HepG2 (cell line): ENCODE measurements around the gene SRPRA. TPM values are rescaled to one million over a fixed set of nuclear protein-coding genes. Genes with fewer than 3 reads are reported as not detected.

Experiments
- ARID4A ChIP-seq: sonication (generic); formaldehyde crosslinking; IDR thresholded peaks from 2 replicates; pipeline ENCODE4 v1.5.0; 2020; ENCODE audit warnings: mild to moderate bottlenecking, missing genetic modification reagents, borderline replicate concordance
- HDAC1 ChIP-seq: sonication (generic); formaldehyde crosslinking; IDR thresholded peaks from 2 replicates; pipeline ENCODE4 v1.5.1; 2020; ENCODE audit warnings: mild to moderate bottlenecking, missing genetic modification reagents
- HNF1A ChIP-seq, 2 experiments: sonication (generic) in 1 of 2; formaldehyde crosslinking in 1 of 2; IDR thresholded peaks; 2 replicates each; pipeline versions ENCODE4 v1.4.0 to v1.6.1; 2016 to 2020; ENCODE audit warnings: borderline replicate concordance in 1 of 2, low read depth in 1 of 2, mild to moderate bottlenecking in 1 of 2, missing genetic modification reagents in 1 of 2
- JUND ChIP-seq: sonication (generic); formaldehyde crosslinking; IDR thresholded peaks from 2 replicates; pipeline ENCODE4 v1.8.0; 2022; ENCODE audit warnings: mild to moderate bottlenecking, missing genetic modification reagents
- KAT2B ChIP-seq: fragments of 150-350 bp; IDR thresholded peaks from 2 replicates; pipeline ENCODE4 v1.6.1; 2014; ENCODE audit warnings: low read depth, low read length, borderline replicate concordance
- LBX2 ChIP-seq: sonication (generic); formaldehyde crosslinking; IDR thresholded peaks from 2 replicates; pipeline ENCODE4 v1.5.0; 2020; ENCODE audit warnings: missing genetic modification reagents, mild to moderate bottlenecking, borderline replicate concordance
- MBNL3 ChIP-seq: fragments of 250-450 bp; sonication (Bioruptor Pico); conservative IDR thresholded peaks from 2 replicates; pipeline ENCODE4 v1.8.0; 2022; ENCODE audit warnings: mild to moderate bottlenecking, inconsistent platforms
- MLXIP ChIP-seq: sonication (generic); formaldehyde crosslinking; IDR thresholded peaks from 2 replicates; pipeline ENCODE4 v1.9.0; 2021; ENCODE audit warnings: missing genetic modification reagents, borderline replicate concordance
- NFE2 ChIP-seq: sonication (generic); formaldehyde crosslinking; IDR thresholded peaks from 2 replicates; pipeline ENCODE4 v1.4.0; 2020; ENCODE audit warnings: missing genetic modification reagents
- NR0B2 ChIP-seq: sonication (generic); formaldehyde crosslinking; IDR thresholded peaks from 2 replicates; pipeline ENCODE4 v1.4.0; 2020; ENCODE audit warnings: mild to moderate bottlenecking, missing genetic modification reagents
- SALL1 ChIP-seq: sonication (generic); formaldehyde crosslinking; IDR thresholded peaks from 2 replicates; pipeline ENCODE4 v1.8.0; 2022; ENCODE audit warnings: mild to moderate bottlenecking, missing genetic modification reagents
- TSC22D2 ChIP-seq: sonication (generic); formaldehyde crosslinking; IDR thresholded peaks from 2 replicates; pipeline ENCODE4 v1.5.1; 2020; ENCODE audit warnings: missing genetic modification reagents, mild to moderate bottlenecking, borderline replicate concordance
- ZNF431 ChIP-seq: sonication (generic); formaldehyde crosslinking; IDR thresholded peaks from 2 replicates; pipeline ENCODE4 v1.9.0; 2022; ENCODE audit warnings: missing genetic modification reagents, low read depth, mild to moderate bottlenecking, borderline replicate concordance
- ZNF616 ChIP-seq: sonication (generic); formaldehyde crosslinking; IDR thresholded peaks from 2 replicates; pipeline ENCODE4 v1.5.0; 2020; ENCODE audit warnings: low read depth, mild to moderate bottlenecking, missing genetic modification reagents
- polyA plus RNA-seq, 8 experiments: library from polyadenylated mRNA; depleted of rRNA in 3 of 8; stranded (reverse) in 7 of 8; unstranded in 1 of 8; fragments of >200 nt; fragmentation: Illumina TruSeq in 4 of 8; extraction: Trizol in 4 of 8; gene quantifications; 2 replicates each; pipeline versions ENCODE4 v1.2.1 to v1.2.3, GENCODE V29; 2011 to 2016; ENCODE audit warnings: low read depth in 4 of 8, missing spikeins in 1 of 8, mixed read lengths in 1 of 8; ENCODE audit not compliant: insufficient read depth in 1 of 8
- total RNA-seq, 5 experiments: library from RNA; depleted of rRNA; stranded (reverse); fragments of >200 nt; fragmentation: Illumina TruSeq; extraction: Trizol; gene quantifications; 2 replicates each; pipeline ENCODE4 v1.2.3, GENCODE V29; 2016; ENCODE audit warnings: low read depth in 1 of 5

The SRPRA gene
- total and polyA plus RNA-seq, 2 of the 13 experiments (the other 11 are each of a cell fraction or from before 2014, with no cell fraction given) = 27.7 to 64.6 TPM

- TF ChIP-seq TSC22D2 (CRISPR knock-in tag) (no peak; the same call in 1 of the 2 replicates), MLXIP (peak; percentile 70; the same call in 1 of the 2 replicates), ZNF431 (peak; percentile 47; the same call in 1 of the 2 replicates), ARID4A (CRISPR knock-in tag) (peak; percentile 92), NFE2 (CRISPR knock-in tag) (no peak), KAT2B (no peak), HDAC1 (CRISPR knock-in tag) (peak; percentile 97), NR0B2 (CRISPR knock-in tag) (peak; percentile 74; the same call in 1 of the 2 replicates), LBX2 (peak; percentile 94; the same call in 1 of the 2 replicates), HNF1A (IDR thresholded peaks at IDR 0.05; ENCODE audit: low read depth) (no peak), HNF1A (CRISPR knock-in tag; IDR thresholded peaks at IDR 0.05; ENCODE audit: borderline replicate concordance) (no peak), JUND (CRISPR knock-in tag) (peak; percentile 72), SALL1 (CRISPR knock-in tag) (peak; percentile 93), ZNF616 (CRISPR knock-in tag) (peak; percentile 88; the same call in 1 of the 2 replicates), MBNL3 (no peak)
These were observed 35.1 kb upstream of the SRPRA start, which contains the start of gene DCPS (continued) for GRCh38 chr11:126303623-126304456.
